IPS-NIHi7 (cell line): ENCODE measurements around the gene PRKAG1.

ENCODE experiments used
- DNase-seq: peaks from one replicate; pipeline ENCODE4 v3.0.0; 2012; ENCODE audit warnings: mixed read lengths; ENCODE audit errors: extremely low spot score

PRKAG1 gene

DNA sequence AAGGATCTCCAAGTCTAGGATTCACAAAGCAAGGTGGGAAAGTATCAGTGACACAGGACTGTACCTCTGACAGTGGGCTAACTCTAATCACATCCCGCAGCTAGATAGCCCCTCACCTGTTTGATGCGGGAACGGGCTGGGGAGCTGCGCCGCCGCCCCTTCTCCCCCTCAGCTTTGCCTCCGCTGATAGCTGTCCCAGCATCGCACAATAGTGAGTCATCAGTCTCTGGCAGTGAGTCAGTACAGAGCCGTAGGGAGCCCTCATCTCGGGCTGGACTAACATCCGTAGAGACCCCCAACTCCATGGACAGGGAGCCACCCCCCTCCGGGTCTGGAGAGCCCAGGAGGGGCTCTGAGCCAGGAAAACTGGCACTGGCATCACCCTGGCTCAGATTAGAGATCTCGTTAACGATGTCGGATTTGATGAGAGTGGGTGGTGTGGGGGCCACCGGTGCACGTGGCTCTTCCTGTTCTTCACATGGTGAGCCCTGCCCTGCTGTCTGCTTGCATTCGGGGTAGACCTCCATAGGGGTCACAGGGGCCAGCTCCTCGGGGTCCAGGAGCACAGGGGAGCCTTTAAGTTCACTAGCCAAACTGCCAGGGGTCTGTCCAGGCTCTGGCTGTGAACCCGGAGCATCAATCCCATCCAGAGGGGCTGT lies 31.1 kb upstream of the PRKAG1 start:
- DNase-seq, result no peak

DNA sequence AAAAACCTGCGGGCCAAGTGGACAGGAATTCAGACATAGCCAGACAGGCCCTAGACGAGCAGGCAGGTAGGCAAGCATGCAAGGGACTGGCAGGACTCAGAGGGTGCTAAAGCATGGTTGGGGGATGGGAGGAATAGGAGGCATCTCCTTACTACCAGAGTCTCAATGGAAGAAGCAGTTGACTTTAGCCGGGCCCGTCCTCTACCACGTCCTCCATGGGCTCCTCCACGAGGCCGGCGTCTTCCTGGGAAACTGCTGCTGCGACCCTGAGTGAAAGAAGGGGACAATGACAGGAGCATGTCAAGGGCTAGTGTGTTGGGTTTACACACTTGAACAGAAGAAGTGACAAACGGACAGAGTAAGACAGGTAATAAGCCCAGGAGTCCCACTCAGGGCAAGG lies 30.4 kb upstream of the PRKAG1 start:
- no peak for DNase-seq

DNA sequence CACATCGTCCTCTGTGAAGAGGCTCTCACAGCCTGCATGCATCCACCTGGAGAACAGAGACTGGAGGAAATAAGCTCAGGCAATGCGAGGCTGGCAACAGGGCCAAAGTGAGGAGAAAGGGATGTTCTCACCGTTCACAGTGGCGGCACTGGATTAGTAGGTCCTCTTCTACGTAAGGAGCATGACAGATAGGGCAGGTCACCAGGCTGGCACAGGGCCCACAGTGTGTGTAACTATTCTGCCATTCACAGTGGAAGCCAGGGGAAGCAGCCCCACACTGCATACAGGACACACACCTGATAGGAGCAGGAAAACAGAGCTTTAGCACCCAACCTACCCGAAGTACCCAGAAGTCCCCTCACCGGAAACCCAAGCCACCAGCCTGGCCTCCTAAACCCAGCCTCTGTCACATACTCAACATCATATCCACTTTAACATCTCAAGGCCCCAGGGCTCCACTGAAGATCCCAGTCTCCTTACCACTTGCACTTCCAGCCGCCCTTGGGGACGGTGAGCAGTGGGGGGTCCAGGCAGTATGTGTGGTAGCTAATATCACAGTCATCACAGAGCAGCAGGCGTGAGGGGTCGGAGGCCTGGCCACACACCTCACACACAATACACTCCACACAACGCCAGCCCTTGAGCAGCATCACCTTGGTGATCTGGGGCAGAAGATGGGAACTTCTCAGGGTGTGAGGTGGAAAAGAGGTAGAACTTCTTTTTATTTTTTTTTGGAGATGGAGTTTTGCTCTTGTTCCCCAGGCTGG lies 27.7 kb upstream of the PRKAG1 start:
- no peak for DNase-seq

DNA sequence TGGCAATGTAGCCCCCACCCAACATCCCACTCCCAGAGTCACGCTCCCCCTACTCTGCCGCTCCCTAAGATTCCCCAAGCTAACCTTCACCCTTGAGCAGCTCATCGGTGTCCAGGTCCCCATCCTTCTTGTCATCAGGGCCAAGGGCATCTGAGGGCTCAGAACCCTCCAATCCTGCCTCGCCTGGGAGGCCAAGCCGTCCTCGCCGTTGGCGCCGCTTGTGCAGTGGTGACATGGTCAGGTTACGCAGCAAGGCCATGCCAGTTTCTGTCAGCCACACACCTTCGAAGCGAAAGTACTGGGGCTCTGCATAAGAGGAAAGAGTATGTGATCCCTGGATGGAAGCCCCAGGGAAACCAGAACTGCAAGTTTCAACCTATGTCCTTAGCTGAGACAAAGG lies 26.1 kb upstream of the PRKAG1 start:
- no peak for DNase-seq

DNA sequence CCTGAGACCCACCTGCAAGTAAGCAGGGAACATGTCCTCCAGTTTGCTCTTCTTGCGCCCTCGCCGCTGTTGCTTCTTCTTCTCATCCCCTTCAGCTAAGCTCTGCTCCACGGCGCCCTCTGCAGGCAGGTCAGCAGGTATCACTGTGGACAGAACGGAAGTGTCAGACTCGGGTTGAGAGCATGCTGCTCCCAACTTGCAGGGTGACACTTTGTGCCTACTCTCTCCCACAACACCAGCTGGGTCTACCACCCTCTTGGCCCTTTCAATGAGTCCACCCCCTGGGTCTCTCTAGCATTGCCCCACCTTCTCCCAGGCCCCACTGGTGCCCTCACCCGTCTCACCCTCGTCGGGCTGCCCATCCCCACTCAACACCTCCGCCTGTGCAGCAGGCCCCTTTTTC lies 25.3 kb upstream of the PRKAG1 start:
- peak; percentile 94 for DNase-seq

DNA sequence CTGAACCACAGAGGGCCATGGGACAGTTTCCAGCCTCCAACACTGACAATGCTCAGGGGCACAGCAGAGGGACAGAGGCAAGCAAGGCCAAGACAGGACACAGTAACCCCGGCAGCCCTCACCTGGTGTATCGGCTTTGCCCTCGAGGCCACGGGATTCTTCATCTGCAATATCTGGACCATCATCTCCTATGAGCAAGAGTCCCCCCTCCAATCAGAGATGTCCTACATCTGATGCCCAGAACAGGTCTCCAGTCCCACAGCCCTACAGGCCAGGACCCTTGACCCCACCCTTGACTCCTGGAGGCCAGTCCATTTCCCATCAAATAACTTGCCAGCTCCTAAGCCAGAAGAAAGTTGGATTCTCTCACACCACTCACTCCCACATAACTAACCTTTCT lies 24.7 kb upstream of the PRKAG1 start:
- DNase-seq, result no peak

DNA sequence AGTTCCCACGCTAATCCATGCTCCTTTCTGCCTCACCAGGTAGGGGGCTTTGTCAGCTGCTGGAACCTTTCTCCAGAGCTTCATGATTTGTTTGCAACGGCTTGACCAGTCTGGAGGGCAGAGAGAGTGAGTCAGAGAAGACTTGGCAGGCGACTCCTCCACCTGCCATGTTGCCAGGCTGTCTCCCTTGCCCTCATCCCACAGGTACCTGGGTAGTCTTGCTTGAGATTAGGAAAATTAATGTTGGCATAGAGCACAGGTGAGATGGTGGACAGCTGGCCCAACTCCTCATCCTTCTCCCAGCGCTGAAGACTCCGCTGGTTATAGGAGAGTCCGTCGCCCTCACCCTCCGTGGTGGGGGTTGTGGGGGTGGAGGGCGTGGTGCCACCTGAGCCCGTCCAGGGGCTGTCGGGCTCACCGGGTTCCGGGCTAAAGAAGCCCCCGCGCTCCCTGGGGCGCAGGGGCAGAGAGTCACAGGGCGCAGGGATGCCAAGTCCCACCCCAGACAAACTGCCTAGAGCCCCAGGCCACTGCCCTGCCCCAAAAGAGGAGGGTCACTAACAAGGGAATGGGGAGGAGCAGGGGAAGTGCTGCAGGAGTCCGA lies 23.4 kb upstream of the PRKAG1 start:
- DNase-seq, result no peak

DNA sequence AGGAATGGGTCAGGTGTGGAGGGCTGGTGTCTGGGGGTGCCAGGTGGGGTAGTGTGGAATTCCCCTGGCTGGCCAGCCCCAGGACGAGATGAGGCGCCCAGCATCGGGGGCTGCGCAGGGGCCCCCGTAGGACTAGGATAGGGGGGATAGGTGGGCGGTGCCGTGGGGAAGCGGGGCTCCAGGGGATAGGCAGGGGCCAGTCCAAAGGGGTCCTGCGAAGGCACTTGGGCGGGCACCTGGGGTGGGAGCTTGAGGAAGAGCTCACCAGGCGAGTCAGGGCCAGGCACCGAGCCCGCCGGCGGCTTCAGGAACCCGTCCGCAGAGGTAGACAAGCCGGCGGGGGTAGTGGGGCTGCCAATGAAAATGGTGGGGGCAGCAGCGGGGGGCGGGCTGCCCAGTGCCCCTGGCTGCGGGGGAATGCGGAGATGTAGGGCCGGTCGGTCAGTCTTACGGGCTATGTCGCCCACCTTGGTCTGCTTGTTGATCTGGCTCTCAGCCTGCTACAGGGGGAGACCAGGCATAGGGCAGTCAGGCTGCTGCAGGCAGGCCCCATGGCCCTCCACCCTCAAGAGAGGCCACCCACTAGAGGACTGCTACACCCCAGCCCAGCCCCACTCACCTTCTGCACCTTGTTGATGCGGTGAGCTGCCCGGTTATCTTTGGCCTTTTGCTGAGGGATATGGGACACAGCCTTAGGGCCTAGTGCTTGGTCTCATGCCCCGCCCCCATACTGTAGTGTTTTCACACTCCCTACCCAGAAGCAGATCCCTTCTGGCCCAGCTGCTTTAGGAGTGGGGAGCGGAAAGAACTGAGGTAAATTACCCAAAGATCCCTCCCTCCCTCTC lies 22.7 kb upstream of the PRKAG1 start:
- no peak for DNase-seq

DNA sequence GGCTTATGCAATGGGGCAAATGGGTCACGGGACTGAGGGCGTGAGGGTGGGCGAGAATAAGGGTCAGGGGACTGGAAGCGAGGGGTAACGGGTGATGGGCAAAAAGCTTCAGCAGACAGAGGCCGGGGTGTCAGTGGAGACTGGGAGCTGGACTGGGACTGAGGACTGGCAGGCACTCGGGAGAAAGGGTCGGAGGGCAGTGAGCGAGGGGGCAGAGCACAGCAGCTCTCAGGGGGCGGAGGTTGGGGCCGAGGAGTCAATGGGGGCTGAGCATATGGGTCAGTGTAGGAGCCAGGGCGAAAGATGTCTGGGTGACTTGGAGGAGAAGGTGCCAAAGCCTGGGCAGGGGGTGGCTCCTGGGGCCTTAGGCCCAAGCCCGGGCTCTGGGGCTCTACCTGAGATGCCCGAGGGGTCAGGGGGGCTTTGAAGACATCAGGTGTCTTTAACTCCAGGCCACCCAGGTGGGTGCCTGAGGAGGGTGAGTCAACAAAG lies 21.8 kb upstream of the PRKAG1 start:
- no peak for DNase-seq

DNA sequence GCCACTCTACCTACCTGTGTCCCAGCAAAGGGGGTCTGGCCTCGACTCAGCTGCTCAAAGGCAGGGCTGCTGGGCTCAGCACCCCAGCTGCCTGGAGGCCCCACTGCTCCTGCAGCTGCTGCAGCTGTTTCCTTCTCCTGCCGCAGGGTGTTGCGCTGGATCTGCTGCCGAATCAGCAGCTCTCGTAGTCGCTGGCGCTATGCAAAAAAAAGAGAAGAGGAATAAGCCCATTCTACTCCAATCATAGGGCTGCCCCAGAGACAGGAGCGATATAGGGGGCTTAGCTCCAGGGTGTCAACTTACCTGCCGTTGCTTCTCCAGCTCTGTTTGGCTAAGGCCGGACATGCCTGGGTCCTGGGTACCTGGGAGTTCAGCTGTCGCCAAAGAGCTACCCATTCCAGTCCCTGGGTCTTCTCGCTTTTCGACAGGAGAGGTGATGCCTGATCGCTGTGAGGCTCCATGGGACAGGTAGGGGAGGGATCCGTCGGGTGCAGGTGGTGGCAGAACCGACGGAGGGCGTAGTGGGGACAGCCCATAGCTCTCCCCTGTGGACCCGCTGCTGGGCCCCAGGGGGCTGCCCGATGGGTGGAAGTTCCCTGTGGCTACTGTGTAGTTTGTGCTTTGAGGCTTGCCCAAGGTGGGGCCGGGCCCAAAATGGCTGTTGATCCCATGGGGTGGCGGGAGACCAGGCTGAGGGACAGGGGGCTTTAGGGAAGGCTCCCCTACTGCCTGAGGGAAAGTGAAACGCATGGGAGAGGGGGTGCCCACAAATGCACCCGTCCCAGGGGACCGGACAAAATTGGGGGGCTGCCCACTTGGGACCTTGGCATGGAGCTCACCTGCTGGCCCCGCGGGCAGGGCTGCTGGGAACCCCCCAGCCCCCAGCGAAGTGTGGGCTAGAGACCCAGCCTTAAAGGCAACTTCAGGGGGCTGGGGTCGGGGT lies 21.1 kb upstream of the PRKAG1 start:
- no peak for DNase-seq

DNA sequence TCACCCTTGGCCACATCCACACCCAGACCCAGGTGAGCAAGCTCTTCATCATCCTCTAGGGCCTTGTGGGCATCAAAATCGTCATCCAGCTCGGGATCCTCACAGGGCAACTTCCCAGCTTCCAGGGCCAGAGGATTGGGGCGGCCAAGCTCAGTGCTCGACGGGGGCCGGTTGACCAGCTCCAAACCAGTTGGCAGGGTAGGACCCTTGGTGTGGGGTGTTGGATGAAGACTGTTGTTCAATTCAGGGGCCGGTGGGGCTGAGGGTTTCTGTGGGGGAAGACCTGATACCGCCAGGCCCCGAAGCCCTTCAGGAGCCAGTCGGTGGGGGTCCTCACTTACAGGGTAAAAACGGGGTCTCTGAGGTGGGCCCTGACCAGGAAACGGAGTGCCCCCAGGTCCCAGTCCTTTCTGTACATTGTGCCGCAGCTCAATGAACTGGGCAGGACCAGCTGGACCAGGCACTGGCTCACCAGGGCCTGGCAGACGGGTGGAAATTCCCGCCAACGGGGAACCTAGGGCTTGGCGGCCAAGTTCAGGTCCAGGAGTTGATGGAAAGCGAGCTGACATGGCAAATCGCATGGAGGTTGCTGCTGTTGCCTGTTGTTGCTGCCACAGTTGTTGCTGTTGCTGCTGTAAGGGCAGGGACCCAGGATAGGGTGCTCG lies 19.8 kb upstream of the PRKAG1 start:
- no peak for DNase-seq

DNA sequence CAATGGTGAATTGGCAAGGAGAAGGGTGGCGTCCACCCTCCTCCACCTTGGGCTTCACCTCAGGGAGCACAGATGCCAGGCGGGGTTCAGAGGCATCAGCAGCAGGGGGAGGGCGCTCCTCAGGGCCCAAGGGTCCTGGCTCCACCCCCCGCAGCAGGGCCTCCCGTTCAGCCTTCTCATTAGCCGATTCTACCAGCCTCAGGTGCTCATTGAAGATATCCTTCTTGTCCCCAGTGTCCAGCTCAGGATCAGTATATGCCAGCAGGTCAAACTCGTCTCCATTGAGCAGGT lies 19.3 kb upstream of the PRKAG1 start:
- DNase-seq, result no peak

DNA sequence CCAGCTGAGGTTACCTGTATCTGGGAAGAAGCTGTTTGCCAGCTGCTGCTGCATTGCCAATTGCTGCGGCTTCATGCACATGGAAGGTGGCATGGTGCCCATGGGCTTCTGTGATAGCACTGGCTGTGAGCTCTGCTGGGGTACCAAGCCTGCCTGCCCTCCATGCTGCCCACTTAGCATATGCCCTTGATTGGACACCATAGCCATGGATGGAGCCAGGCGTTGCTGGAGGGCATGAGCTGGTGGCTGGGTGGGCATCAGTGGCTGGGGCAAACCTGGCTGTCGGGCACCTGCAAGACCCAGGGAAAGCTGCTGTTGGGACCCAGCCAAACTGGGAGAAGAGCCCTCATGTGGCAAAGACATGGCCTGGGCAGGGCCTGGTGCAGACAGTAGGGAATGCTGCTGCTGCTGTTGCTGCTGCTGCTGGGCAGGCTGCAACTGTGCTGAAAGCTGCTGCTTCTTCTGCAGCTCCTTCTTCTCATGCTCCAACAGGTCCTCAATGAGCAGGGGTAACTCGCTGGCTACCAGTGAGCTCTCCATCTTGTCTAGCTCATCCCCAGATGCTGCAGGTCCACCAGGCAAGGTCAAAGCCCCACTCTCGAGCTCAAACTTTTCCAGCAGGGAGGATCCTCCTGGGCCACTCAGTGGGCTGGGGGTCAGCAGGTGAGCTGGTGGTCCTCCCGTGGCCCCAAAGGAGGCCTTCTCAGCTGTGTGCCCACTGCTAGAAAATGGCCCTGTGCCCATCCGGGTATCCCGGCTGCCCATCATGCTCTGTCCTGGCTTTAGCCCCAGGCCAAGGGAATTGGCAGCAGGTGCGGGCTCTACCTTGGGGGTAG lies 18.8 kb upstream of the PRKAG1 start:
- DNase-seq, result no peak

DNA sequence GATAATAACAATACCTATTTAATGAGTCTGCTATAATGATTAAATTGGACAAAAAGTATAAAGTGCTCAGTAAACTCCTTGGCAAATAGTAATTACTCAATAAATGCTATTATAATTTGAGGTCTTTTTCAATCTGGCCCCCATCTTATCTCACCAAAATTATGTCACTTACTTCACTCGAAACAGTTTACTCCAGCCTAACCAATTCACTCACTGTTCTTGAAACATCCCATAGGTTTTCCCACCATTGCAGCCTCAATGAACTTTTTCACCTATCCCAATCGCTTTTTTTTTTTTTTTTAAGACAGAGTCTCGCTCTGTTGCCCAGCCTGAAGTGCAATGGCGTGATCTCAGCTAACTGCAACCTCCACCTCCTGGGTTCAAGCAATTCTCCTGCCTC lies 17.5 kb upstream of the PRKAG1 start:
- no peak for DNase-seq

DNA sequence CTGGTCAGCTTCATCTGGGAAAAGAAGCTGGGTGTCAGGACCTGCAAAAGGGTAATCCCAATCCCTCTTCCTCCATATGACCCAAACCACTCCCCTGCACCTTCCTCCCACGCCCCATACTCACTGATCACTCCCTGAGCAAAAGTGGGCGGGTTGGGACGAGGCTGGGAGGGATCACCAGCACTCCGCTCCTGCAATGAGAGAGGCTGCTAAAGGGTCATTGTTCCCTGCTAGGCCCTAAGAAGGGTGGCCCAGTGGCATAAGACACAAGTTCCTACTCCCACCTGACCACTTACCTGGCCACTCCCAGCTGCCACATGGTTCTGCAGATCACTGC lies 15.7 kb upstream of the PRKAG1 start:
- DNase-seq, result no peak

DNA sequence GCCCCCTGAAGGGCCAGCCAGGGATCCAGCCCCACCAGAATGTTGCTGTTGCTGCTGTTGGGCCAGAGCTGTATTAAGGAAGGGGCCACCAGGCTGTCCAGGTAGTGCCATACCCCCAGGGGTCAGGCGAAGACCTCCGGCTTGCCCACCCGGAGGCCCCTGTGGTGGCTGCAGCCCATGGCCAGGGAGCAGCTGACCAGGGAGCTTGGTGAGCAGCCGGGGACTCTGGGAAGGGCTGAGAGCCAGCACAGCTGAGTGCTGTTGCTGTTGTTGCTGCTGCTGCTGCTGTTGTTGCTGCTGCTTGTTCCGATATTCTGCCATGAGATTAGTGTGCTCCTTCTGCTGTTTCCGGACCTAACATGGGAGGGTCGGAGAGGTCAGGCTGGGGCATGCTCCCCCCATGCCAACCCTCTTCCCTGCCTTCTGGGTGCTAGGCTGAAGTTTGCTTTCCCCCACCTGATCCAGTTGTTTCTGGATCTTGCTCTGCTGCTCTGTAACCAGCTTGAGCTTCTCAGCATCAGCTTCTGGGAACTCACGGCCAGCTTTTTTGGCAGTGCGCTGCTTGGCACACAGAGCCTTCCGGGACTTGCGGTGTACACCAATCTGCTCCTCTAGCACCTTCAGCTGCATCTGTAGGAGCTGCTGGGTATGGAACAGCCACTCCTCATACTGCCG lies 15.2 kb upstream of the PRKAG1 start:
- no peak for DNase-seq

DNA sequence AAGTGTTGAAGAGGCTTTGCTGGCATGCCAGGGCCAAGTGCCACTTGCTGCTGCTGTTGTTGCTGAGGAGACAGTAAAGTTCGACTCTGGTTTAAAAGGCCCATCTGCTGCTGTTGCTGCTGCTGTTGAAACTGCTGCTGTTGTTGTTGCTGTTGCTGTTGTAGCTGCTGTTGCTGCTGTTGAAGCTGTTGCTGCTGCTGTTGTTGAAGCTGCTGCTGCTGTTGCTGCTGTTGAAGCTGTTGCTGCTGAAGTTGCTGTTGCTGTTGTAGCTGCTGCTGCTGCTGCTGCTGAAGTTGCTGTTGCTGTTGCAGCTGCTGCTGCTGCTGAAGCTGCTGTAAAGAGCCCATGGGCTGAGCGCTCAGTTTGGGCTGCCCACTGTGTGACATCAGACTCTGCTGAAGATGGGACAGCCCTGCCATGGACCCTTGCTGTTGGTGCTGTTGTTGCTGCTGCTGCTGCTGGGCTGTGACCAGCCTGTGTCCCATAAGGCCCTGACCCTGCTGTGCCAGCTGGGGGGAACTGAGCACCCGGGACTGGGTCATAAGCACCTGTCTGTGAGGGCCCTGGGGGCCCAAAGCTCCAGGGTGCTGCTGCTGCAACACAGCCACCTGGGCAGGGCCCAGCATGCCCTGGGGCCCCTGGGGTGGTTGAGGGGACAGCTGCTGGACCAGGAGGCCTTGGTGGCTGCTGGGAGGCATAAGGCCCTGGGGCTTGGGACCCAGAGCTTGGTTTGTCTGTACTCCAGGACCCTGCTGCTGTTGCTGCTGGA lies 14.3 kb upstream of the PRKAG1 start:
- no peak for DNase-seq

DNA sequence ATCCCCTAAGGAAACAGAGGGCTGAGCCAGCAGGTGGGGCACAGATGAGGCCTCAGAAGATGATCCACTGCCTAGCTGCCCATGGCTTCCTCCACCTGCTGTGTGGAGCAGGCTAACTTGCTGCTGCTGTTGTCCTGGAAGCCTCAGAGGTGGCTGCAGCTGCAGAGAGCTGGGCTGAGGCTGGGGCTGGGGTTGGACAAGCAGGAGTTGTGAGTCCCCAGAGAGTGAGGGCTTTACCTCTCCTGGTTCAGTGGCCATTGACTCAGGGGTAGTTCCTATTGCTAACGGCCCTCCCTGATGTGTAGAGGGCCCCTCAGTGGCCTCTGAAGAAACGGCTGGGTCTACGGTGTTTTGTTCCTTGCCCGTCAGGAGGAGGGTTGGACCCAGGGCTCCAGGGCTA lies 13.7 kb upstream of the PRKAG1 start:
- DNase-seq, result no peak
